ENCODE results near the gene PAQR4. TPM values are rescaled to one million over a fixed set of nuclear protein-coding genes. Genes with fewer than 3 reads are reported as not detected.

PAQR4 gene
- total RNA-seq, 4 donors from 2014 or later: 1.9 to 6.4 (median 4.1) TPM

DNA sequence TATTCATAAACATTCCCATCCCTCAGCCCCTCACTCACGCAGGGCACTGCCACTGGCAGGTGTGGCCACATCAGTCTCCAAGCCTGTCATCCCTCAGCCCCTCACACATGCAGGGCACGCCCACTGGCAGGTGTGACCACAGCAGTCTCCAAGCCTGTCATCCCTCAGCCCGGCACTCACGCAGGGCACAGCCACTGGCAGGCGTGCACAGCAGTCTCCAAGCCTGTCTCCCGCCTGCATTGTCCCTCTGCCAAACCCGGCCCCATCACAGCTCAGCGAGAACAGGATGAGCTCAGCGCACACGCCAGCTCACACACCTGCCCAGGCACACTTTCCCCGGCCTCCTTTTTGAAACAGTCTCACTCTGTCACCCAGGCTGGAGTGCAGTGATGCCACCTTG, 16.5 kb upstream of the PAQR4 start:
- Histone ChIP-seq H3K9me3 (no peaks in the 10 kb centered on the region), H3K4me1 (no peaks in the 10 kb centered on the region), H3K4me3 (no peak overlapping the region), H3K36me3 (peaks cover 0 to 24% of the 10 kb centered on the region in 2 donors), H3K27ac (no peak overlapping the region), H3K27me3 (peaks cover 37% of the 10 kb centered on the region)
- TF ChIP-seq EP300 (IDR thresholded peaks at IDR 0.05) (no peak), POLR2A (IDR thresholded peaks at IDR 0.05) (no peak), CTCF (IDR thresholded peaks at IDR 0.05) (no peak), POLR2AphosphoS5 (IDR thresholded peaks at IDR 0.05) (no peak)
- ATAC-seq: no peak
- WGBS, 2 donors (ENCODE audit: low coverage in 1 of 2): 61% methylated on average over 11 of the region's 11 CpGs; no CpG with 5 or more reads in 1 of the 2 donors

DNA sequence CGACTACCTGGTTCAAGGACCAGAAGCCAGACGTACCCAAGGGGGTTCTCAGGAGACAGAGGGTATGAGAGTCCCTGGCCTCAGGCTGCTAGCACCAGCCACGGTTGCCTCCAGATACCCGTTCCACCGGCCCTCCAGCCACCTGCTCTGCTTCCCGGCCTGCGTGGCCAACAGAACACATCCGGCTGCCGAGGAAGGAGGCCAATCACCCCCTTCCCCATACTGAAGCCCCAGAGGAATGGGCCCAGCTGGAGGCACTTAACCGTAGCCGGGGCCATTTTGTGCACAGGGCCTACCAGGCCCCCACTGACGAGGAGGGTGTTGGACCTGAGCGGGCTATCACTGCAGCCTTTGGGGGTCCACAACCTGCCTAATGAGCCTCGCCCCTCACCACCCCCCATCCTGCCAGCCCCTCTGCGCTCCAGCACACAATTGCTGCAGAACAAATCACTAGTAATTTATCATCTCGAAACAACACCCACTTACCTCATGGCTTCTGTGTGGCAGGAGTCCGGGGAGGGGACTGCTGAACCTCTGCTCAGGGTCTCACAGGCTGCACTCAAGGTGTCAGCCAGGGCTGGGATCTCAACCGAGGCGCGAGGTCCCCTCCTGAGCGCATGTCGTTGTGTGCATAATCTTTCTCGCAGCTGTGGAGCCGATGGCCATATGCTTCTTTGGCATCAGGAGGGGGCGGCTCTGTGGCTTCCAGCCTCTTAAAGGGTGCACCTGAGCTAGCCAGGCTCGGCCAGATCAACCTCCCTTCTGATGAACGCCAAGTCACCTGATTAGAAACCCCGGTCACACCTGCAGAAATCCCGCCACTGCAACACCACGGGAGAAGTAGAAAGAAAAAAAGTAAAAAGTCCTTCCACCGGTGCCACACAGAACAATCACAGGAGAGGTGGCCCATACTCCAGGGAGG, 15.2 kb upstream of the PAQR4 start:
- TF ChIP-seq EP300 (IDR thresholded peaks at IDR 0.05) (no peak), CTCF (IDR thresholded peaks at IDR 0.05) (no peak), POLR2AphosphoS5 (IDR thresholded peaks at IDR 0.05) (no peak), POLR2A (IDR thresholded peaks at IDR 0.05) (no peak)
- 68% methylated on average over 5 of the region's 31 CpGs; no CpG with 5 or more reads in 1 of the 2 donors for whole genome bisulfite sequencing, 2 donors (ENCODE audit: low coverage in 1 of 2)
- no peaks in the 10 kb centered on the region for H3K4me1 ChIP-seq
- H3K27ac ChIP-seq: no peak overlapping the region
- no peaks in the 10 kb centered on the region for H3K9me3 ChIP-seq
- H3K36me3 ChIP-seq: peaks cover 0 to 16% of the 10 kb centered on the region in 2 donors
- H3K4me3 ChIP-seq: no peak overlapping the region
- no peak for ATAC-seq
- H3K27me3 ChIP-seq: peaks cover 50% of the 10 kb centered on the region

- Histone ChIP-seq H3K27ac (no peak overlapping the region), H3K4me1 (no peaks in the 10 kb centered on the region), H3K4me3 (no peak overlapping the region), H3K36me3 (peaks cover 0 to 8% of the 10 kb centered on the region in 2 donors), H3K9me3 (no peaks in the 10 kb centered on the region), H3K27me3 (peaks cover 58% of the 10 kb centered on the region)
- 20 to 40% methylated on average over 1 to 5 of the region's 26 CpGs for whole genome bisulfite sequencing, 2 donors (ENCODE audit: low coverage in 1 of 2)
- no peak for ATAC-seq
- TF ChIP-seq POLR2AphosphoS5 (IDR thresholded peaks at IDR 0.05): no peak
- TF ChIP-seq POLR2A (IDR thresholded peaks at IDR 0.05): no peak
- no peak for TF ChIP-seq EP300 (IDR thresholded peaks at IDR 0.05)
- no peak for TF ChIP-seq CTCF (IDR thresholded peaks at IDR 0.05)
Measured at GRCh38 chr16:2954656-2955381, 14.3 kb upstream of the PAQR4 start.

- no peaks in the 10 kb centered on the region for H3K4me1 ChIP-seq
- peaks cover 64% of the 10 kb centered on the region for H3K27me3 ChIP-seq
- ATAC-seq: no peak
Measured at GRCh38 chr16:2955438-2955778, 13.7 kb upstream of the PAQR4 start.

More at GRCh38 chr16:2955438-2955778, 13.7 kb upstream of the PAQR4 start:
- no CpG with 5 or more reads among the region's 10 CpGs for WGBS, 2 donors (ENCODE audit: low coverage in 1 of 2)
- H3K4me3 ChIP-seq: no peak overlapping the region
- TF ChIP-seq POLR2A (IDR thresholded peaks at IDR 0.05) (no peak), CTCF (IDR thresholded peaks at IDR 0.05) (no peak), EP300 (IDR thresholded peaks at IDR 0.05) (no peak), POLR2AphosphoS5 (IDR thresholded peaks at IDR 0.05) (no peak)
- no peak overlapping the region for H3K27ac ChIP-seq
- H3K9me3 ChIP-seq: no peaks in the 10 kb centered on the region
- peaks cover 0 to 2% of the 10 kb centered on the region in 2 donors for H3K36me3 ChIP-seq

Data from gastroesophageal sphincter (tissue), 4 donors.